SU-DHL-6 (cell line): ENCODE results near the gene GPR162.

Source experiments
- H2AFZ ChIP-seq: fragments of 200-600 bp; sonication (generic); 2 replicates; pipeline ENCODE4 v1.6.1; 2014; ENCODE audit warnings: low read depth, mild to moderate bottlenecking, moderate library complexity, mixed read lengths, antibody characterized with exemption, low read length; ENCODE audit not compliant: severe bottlenecking
- H3F3A ChIP-seq: fragments of 200-600 bp; shearing (Covaris generic); 2 replicates; pipeline ENCODE4 v1.6.0; 2016; ENCODE audit warnings: antibody characterized with exemption, mild to moderate bottlenecking; ENCODE audit not compliant: insufficient read depth
- H3K27ac ChIP-seq: fragments of 200-600 bp; sonication (generic); 2 replicates; pipeline ENCODE4 v1.5.1; 2016; ENCODE audit warnings: low read depth, mild to moderate bottlenecking, low read length, moderate library complexity, mixed read lengths
- H3K27me3 ChIP-seq: fragments of 200-600 bp; sonication (generic), shearing (Covaris generic); 2 replicates; pipeline ENCODE4 v1.6.0; 2014; ENCODE audit warnings: mild to moderate bottlenecking, low read length
- H3K36me3 ChIP-seq: fragments of 200-600 bp; sonication (generic); 2 replicates; pipeline ENCODE4 v1.6.1; 2014; ENCODE audit warnings: mild to moderate bottlenecking, low read length, mixed read lengths
- H3K4me2 ChIP-seq: fragments of 300-600, 200-600 bp; shearing (Covaris generic), sonication (generic); 2 replicates; pipeline ENCODE4 v1.6.0; 2014; ENCODE audit warnings: low read length, low read depth, mild to moderate bottlenecking; ENCODE audit not compliant: poor library complexity, severe bottlenecking
- H3K4me3 ChIP-seq: fragments of 200-600 bp; sonication (generic); 2 replicates; pipeline ENCODE4 v1.5.1; 2014; ENCODE audit warnings: antibody characterized with exemption, low read length, mild to moderate bottlenecking, mixed read lengths; ENCODE audit not compliant: insufficient read depth, poor library complexity, severe bottlenecking
- H3K79me2 ChIP-seq: fragments of 200-600 bp; sonication (generic); 2 replicates; pipeline ENCODE4 v1.6.1; 2014; ENCODE audit warnings: mild to moderate bottlenecking, low read length, moderate library complexity; ENCODE audit not compliant: insufficient read depth
- H3K9ac ChIP-seq: fragments of 200-600 bp; sonication (generic); 2 replicates; pipeline ENCODE4 v1.7.0; 2014; ENCODE audit warnings: mild to moderate bottlenecking, low read length
- H3K9me2 ChIP-seq: fragments of 200-600 bp; sonication (generic); replicated peaks from 2 replicates; pipeline ENCODE4 v1.6.1; 2014; ENCODE audit warnings: low read length; ENCODE audit not compliant: insufficient read depth
- H3K9me3 ChIP-seq: fragments of 200-600 bp; sonication (generic); 2 replicates; pipeline ENCODE4 v1.6.1; 2014; ENCODE audit warnings: low read length, mixed read lengths; ENCODE audit not compliant: insufficient read depth
- H4K20me1 ChIP-seq: fragments of 200-600 bp; sonication (generic); 2 replicates; pipeline ENCODE4 v1.6.1; 2014; ENCODE audit warnings: low read depth, mild to moderate bottlenecking, antibody characterized with exemption, low read length, moderate library complexity, mixed read lengths
- EZH2phosphoT487 ChIP-seq: fragments of 200-600 bp; sonication (generic), shearing (Covaris generic); conservative IDR thresholded peaks from 2 replicates; pipeline ENCODE4 v1.6.1; 2018; ENCODE audit warnings: mild to moderate bottlenecking, antibody characterized with exemption, low read length, moderate library complexity, mixed read lengths
- TF ChIP-seq, protein P1 (sequence below): fragments of 200-600 bp; sonication (generic); IDR thresholded peaks from one replicate; pipeline ENCODE4 v1.5.1; 2017; ENCODE audit warnings: antibody characterized with exemption, mild to moderate bottlenecking, low read length, moderate library complexity; ENCODE audit not compliant: insufficient read depth, poor library complexity, severe bottlenecking

The GPR162 gene

DNA sequence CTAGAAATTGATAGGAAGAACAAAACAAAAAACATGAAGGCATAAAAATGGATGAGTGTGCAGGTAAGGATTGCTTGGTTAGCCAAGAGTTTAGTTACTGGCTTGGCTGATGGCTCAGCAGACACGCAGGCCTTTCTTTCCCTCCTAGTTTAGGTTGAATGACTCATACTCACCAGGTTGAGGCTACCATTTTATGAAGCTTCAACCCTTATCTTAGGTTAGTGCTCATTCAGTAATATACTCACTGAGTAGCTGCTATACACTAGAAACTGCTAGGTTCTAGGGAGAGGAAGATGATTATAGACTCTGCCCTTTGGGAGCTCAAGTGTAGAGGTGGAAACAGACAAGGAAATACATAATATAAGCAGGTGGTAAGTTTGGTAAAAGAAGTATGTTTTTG is 12.6 kb downstream of the GPR162 start:
- no peaks in the 10 kb centered on the region for H3K79me2 ChIP-seq
- no peak overlapping the region for H3K4me2 ChIP-seq
- no peak overlapping the region for H3K4me3 ChIP-seq

DNA sequence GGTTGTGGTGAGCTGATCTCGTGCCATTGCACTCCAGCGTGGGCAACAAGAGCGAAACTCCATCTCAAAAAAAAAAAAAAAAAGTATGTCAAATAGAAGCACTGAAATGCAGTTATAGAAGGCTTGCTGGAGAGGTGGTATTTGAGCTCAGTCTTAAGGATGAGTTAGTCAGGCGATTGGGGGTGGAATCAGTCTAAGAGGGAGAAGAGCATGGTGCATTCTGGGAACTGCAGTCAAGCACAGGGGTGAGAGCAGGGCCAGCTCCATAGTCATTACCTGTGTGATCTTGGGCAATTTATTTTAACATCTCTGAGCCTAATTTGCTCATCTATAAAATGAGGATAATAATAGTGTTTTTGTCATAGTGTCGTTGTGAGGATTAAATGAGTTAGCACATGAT is 13.3 kb downstream of the GPR162 start:
- H3K4me2 ChIP-seq, result no peak overlapping the region
- H3K79me2 ChIP-seq, result no peaks in the 10 kb centered on the region
- H3K4me3 ChIP-seq, result no peak overlapping the region
- no peaks in the 10 kb centered on the region for H4K20me1 ChIP-seq
- H3K27ac ChIP-seq, result no peak overlapping the region
- H3K27me3 ChIP-seq, result no peaks in the 10 kb centered on the region
- no peak overlapping the region for H2AFZ ChIP-seq
- no peaks in the 10 kb centered on the region for H3K9me3 ChIP-seq
- TF ChIP-seq EZH2phosphoT487, result no peak
- TF ChIP-seq, protein P1, sequence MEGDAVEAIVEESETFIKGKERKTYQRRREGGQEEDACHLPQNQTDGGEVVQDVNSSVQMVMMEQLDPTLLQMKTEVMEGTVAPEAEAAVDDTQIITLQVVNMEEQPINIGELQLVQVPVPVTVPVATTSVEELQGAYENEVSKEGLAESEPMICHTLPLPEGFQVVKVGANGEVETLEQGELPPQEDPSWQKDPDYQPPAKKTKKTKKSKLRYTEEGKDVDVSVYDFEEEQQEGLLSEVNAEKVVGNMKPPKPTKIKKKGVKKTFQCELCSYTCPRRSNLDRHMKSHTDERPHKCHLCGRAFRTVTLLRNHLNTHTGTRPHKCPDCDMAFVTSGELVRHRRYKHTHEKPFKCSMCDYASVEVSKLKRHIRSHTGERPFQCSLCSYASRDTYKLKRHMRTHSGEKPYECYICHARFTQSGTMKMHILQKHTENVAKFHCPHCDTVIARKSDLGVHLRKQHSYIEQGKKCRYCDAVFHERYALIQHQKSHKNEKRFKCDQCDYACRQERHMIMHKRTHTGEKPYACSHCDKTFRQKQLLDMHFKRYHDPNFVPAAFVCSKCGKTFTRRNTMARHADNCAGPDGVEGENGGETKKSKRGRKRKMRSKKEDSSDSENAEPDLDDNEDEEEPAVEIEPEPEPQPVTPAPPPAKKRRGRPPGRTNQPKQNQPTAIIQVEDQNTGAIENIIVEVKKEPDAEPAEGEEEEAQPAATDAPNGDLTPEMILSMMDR, result no peak
- H3K9me2 ChIP-seq, result no peaks in the 10 kb centered on the region
- H3F3A ChIP-seq, result no peaks in the 10 kb centered on the region
- H3K9ac ChIP-seq, result no peak overlapping the region
- no peaks in the 10 kb centered on the region for H3K36me3 ChIP-seq

More for the DNA sequence above, 12.6 kb downstream of the GPR162 start:
- no peaks in the 10 kb centered on the region for H3F3A ChIP-seq
- no peak overlapping the region for H3K27ac ChIP-seq
- H3K27me3 ChIP-seq, result no peaks in the 10 kb centered on the region
- H3K9me3 ChIP-seq, result no peaks in the 10 kb centered on the region
- no peak for TF ChIP-seq EZH2phosphoT487
- TF ChIP-seq, protein P1, result no peak
- H2AFZ ChIP-seq, result no peak overlapping the region
- H4K20me1 ChIP-seq, result no peaks in the 10 kb centered on the region
- no peaks in the 10 kb centered on the region for H3K9me2 ChIP-seq
- no peaks in the 10 kb centered on the region for H3K36me3 ChIP-seq
- H3K9ac ChIP-seq, result no peak overlapping the region

DNA sequence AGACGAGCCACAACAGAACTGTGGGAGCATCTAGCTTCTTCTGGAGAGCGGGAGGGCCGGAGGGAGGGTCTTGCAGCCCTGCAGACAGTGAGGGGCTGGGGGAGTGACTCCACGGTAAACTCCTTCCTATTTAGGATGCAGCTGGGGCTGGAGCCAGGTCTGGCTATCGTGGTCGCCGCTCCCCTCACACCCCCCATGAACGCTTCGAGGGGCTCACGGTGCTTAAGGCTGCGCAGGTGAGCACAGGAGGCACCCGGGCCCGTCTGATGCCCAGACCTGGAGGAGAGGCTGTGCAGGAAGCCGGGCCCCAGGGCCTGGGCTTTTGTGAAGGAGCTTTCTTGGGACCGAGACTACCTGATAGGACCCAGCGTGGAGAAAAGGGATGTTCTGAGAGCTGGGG is 15.2 kb downstream of the GPR162 start:
- TF ChIP-seq, protein P1, result no peak
- no peak for TF ChIP-seq EZH2phosphoT487
- H3K36me3 ChIP-seq, result no peaks in the 10 kb centered on the region

More for the DNA sequence above, 15.2 kb downstream of the GPR162 start:
- no peaks in the 10 kb centered on the region for H3K9me3 ChIP-seq
- H3K4me2 ChIP-seq, result no peak overlapping the region
- no peak overlapping the region for H3K9ac ChIP-seq
- no peaks in the 10 kb centered on the region for H3F3A ChIP-seq
- H3K79me2 ChIP-seq, result no peaks in the 10 kb centered on the region
- no peak overlapping the region for H3K27ac ChIP-seq
- no peaks in the 10 kb centered on the region for H3K9me2 ChIP-seq
- no peak overlapping the region for H3K4me3 ChIP-seq
- H4K20me1 ChIP-seq, result no peaks in the 10 kb centered on the region
- H2AFZ ChIP-seq, result no peak overlapping the region
- H3K27me3 ChIP-seq, result no peaks in the 10 kb centered on the region
